ENCODE results near the gene MAN1C1.

MAN1C1 gene

DNA sequence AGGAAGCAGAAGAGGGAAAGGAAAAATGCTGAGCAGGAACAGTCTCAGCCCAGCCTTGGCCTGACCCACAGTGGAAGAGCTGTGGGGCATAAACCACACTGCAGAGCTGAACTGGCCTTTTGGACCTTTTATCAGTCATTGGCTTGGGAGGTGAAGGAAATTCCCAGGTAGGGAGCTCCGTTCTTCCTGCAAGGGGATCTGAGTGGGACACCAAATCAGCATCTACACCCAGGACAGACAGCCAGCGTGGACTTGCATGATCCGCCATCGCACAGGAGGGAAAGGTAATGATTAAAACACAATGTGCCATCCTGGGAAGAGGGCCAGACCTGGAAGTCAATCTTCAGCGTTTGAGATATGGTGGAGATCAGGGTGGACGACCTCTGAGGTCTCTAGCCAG lies 202.0 kb downstream of the MAN1C1 start:
- H3K79me2 ChIP-seq (ENCODE audit: control insufficient read depth, insufficient read depth, low read length): no peaks in the 10 kb centered on the region
- H3K9ac ChIP-seq (ENCODE audit: low read length): peak overlapping the region; percentile 31
- H3K56ac ChIP-seq (ENCODE audit: low read length): peak overlapping the region; percentile 54
- H3K4me1 ChIP-seq (ENCODE audit: control insufficient read depth, low read depth, low read length): peaks cover 5% of the 10 kb centered on the region
- peaks cover 2% of the 10 kb centered on the region for H3K36me3 ChIP-seq (ENCODE audit: control insufficient read depth, insufficient read depth, low read length)
- H2BK5ac ChIP-seq (ENCODE audit: low read length): no peak overlapping the region
- no peak overlapping the region for H2BK15ac ChIP-seq (replicated peaks; ENCODE audit: low read depth)
- H2AK5ac ChIP-seq (ENCODE audit: low read length): peak overlapping the region; percentile 25
- no peak overlapping the region for H2BK120ac ChIP-seq (ENCODE audit: low read depth, low read length)
- no peak overlapping the region for H3K27ac ChIP-seq (ENCODE audit: low read depth, low read length)
- peak overlapping the region; percentile 10 for H3K4ac ChIP-seq (ENCODE audit: low read depth, low read length)
- peaks cover 2% of the 10 kb centered on the region for H3K79me1 ChIP-seq (ENCODE audit: low read length)
- no peak overlapping the region for H3K4me3 ChIP-seq (ENCODE audit: low read length)
- no peak overlapping the region for H4K5ac ChIP-seq (ENCODE audit: low read length)
- no peak overlapping the region for H3K4me2 ChIP-seq (ENCODE audit: low read length)
- no peak for DNase-seq
- H4K8ac ChIP-seq (ENCODE audit: low read depth, low read length): no peak overlapping the region
- no peak overlapping the region for H3K18ac ChIP-seq (ENCODE audit: low read length)
- H3K27me3 ChIP-seq (ENCODE audit: insufficient read depth, low read length, poor library complexity): no peaks in the 10 kb centered on the region
- no peak overlapping the region for H3K23ac ChIP-seq (ENCODE audit: low read length)
- no CpG with 5 or more reads among the region's 6 CpGs for WGBS (ENCODE audit: extremely low coverage, insufficient coverage, low lambda C conversion rate)

- no peak within 1 kb of the TSS for H4K8ac ChIP-seq (ENCODE audit: low read depth, low read length)
- peak within 1 kb of the TSS; percentile 82 for H3K4me2 ChIP-seq (ENCODE audit: low read length)
- H3K56ac ChIP-seq (ENCODE audit: low read length): peak within 1 kb of the TSS; percentile 97
- peaks cover 2% of the 10 kb centered on the region for H3K79me1 ChIP-seq (ENCODE audit: low read length)
- no peak within 1 kb of the TSS for H2BK15ac ChIP-seq (replicated peaks; ENCODE audit: low read depth)
- no peak within 1 kb of the TSS for H2AK5ac ChIP-seq (ENCODE audit: low read length)
- H3K18ac ChIP-seq (ENCODE audit: low read length): peak within 1 kb of the TSS; percentile 63
- H2BK5ac ChIP-seq (ENCODE audit: low read length): peak within 1 kb of the TSS; percentile 56
- peaks cover 5% of the 10 kb centered on the region for H3K4me1 ChIP-seq (ENCODE audit: control insufficient read depth, low read depth, low read length)
- H3K79me2 ChIP-seq (ENCODE audit: control insufficient read depth, insufficient read depth, low read length): no peaks in the 10 kb centered on the region
- peak within 1 kb of the TSS; percentile 90 for H3K9ac ChIP-seq (ENCODE audit: low read length)
- peak within 1 kb of the TSS; percentile 83 for H3K23ac ChIP-seq (ENCODE audit: low read length)
- peak within 1 kb of the TSS; percentile 74 for H3K27ac ChIP-seq (ENCODE audit: low read depth, low read length)
- no peaks in the 10 kb centered on the region for H3K36me3 ChIP-seq (ENCODE audit: control insufficient read depth, insufficient read depth, low read length)
- peak within 1 kb of the TSS; percentile 10 for H3K4ac ChIP-seq (ENCODE audit: low read depth, low read length)
- no peak within 1 kb of the TSS for H2BK120ac ChIP-seq (ENCODE audit: low read depth, low read length)
- no peak within 1 kb of the TSS for H4K5ac ChIP-seq (ENCODE audit: low read length)
- WGBS (ENCODE audit: extremely low coverage, insufficient coverage, low lambda C conversion rate): no CpG with 5 or more reads among the region's 64 CpGs
- no peaks in the 10 kb centered on the region for H3K27me3 ChIP-seq (ENCODE audit: insufficient read depth, low read length, poor library complexity)
- peak; percentile 90 for DNase-seq
- H3K4me3 ChIP-seq (ENCODE audit: low read length): peak within 1 kb of the TSS; percentile 76
These were observed 203.1 kb downstream of the MAN1C1 start, which contains the start of gene MTFR1L for GRCh38 chr1:25819491-25820246. MTFR1L (plus strand) TSS chr1:25819954; CDS start chr1:25823105, 3,151 bp downstream.

DNA sequence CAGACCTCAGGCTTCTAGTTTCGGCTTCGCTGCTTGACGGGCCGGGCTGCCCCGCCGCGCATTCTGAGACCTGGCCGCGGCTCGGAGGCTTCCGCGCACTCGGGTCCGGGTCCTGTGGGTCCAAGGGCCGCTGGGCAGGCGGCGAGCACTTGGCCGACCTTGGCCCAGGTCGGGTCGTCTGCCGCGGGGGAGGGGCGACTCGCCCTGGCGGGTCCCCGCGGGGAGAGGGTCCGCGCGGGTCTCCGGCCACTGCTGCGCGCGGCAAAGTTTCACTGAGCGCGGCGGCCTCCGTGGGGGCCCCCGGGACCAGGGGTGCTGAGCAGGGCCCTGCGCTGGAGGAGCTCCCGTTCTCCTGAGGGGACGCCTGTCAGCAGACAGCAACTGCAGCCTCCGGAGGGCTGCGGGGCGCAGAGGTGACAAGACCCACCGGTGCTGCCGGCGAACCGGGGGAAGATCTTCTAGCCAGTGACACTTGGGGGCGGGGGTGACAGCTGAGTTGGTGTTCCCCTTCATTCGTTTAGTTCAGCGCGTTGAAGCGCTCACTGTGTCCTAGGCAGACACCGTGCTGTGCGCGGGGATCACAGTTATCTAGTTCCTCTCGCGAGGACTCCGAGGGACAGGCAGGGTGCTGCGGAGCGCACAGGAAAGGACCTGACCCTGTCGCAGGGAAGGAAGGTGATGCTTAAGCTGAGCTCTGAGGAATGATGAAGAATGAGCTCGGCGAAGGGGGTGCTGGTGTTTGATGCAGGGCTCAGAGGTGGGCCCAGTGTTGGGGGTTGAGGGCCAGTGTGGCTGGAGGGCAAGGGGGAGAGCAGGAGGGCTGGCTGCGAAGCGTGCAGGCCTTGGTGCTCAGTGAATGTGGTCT lies 203.9 kb downstream of the MAN1C1 start:
- Histone ChIP-seq H3K18ac (ENCODE audit: low read length) (peak overlapping the region; percentile 63), H3K79me1 (ENCODE audit: low read length) (peaks cover 2% of the 10 kb centered on the region), H3K9ac (ENCODE audit: low read length) (peak overlapping the region; percentile 90), H2BK5ac (ENCODE audit: low read length) (no peak overlapping the region), H3K4ac (ENCODE audit: low read depth, low read length) (no peak overlapping the region), H4K5ac (ENCODE audit: low read length) (no peak overlapping the region), H2AK5ac (ENCODE audit: low read length) (no peak overlapping the region), H3K4me1 (ENCODE audit: control insufficient read depth, low read depth, low read length) (peaks cover 5% of the 10 kb centered on the region), H3K4me3 (ENCODE audit: low read length) (peak overlapping the region; percentile 75), H2BK15ac (replicated peaks; ENCODE audit: low read depth) (no peak overlapping the region), H3K56ac (ENCODE audit: low read length) (peak overlapping the region; percentile 97), H4K8ac (ENCODE audit: low read depth, low read length) (no peak overlapping the region), H3K27ac (ENCODE audit: low read depth, low read length) (peak overlapping the region; percentile 74), H3K27me3 (ENCODE audit: insufficient read depth, low read length, poor library complexity) (no peaks in the 10 kb centered on the region), H3K36me3 (ENCODE audit: control insufficient read depth, insufficient read depth, low read length) (no peaks in the 10 kb centered on the region), H3K79me2 (ENCODE audit: control insufficient read depth, insufficient read depth, low read length) (no peaks in the 10 kb centered on the region), H3K23ac (ENCODE audit: low read length) (peak overlapping the region; percentile 83), H3K4me2 (ENCODE audit: low read length) (peak overlapping the region; percentile 82), H2BK120ac (ENCODE audit: low read depth, low read length) (no peak overlapping the region)
- no CpG with 5 or more reads among the region's 67 CpGs for WGBS (ENCODE audit: extremely low coverage, insufficient coverage, low lambda C conversion rate)
- DNase-seq: peak; percentile 84

GRCh38 chr1:25821112-25821476 lies 204.5 kb downstream of the MAN1C1 start:
- Histone ChIP-seq H3K4ac (ENCODE audit: low read depth, low read length) (no peak overlapping the region), H4K5ac (ENCODE audit: low read length) (no peak overlapping the region), H3K27me3 (ENCODE audit: insufficient read depth, low read length, poor library complexity) (no peaks in the 10 kb centered on the region), H4K8ac (ENCODE audit: low read depth, low read length) (no peak overlapping the region), H2AK5ac (ENCODE audit: low read length) (no peak overlapping the region), H3K36me3 (ENCODE audit: control insufficient read depth, insufficient read depth, low read length) (no peaks in the 10 kb centered on the region), H3K4me2 (ENCODE audit: low read length) (peak overlapping the region; percentile 82), H3K56ac (ENCODE audit: low read length) (peak overlapping the region; percentile 97), H3K27ac (ENCODE audit: low read depth, low read length) (no peak overlapping the region), H3K4me3 (ENCODE audit: low read length) (no peak overlapping the region), H3K9ac (ENCODE audit: low read length) (peak overlapping the region; percentile 90), H2BK15ac (replicated peaks; ENCODE audit: low read depth) (no peak overlapping the region), H3K18ac (ENCODE audit: low read length) (no peak overlapping the region), H3K79me1 (ENCODE audit: low read length) (peaks cover 2% of the 10 kb centered on the region), H2BK120ac (ENCODE audit: low read depth, low read length) (no peak overlapping the region), H3K23ac (ENCODE audit: low read length) (peak overlapping the region; percentile 83), H2BK5ac (ENCODE audit: low read length) (no peak overlapping the region), H3K79me2 (ENCODE audit: control insufficient read depth, insufficient read depth, low read length) (no peaks in the 10 kb centered on the region), H3K4me1 (ENCODE audit: control insufficient read depth, low read depth, low read length) (peaks cover 5% of the 10 kb centered on the region)
- DNase-seq: no peak
- no CpG with 5 or more reads among the region's 10 CpGs for WGBS (ENCODE audit: extremely low coverage, insufficient coverage, low lambda C conversion rate)

DNA sequence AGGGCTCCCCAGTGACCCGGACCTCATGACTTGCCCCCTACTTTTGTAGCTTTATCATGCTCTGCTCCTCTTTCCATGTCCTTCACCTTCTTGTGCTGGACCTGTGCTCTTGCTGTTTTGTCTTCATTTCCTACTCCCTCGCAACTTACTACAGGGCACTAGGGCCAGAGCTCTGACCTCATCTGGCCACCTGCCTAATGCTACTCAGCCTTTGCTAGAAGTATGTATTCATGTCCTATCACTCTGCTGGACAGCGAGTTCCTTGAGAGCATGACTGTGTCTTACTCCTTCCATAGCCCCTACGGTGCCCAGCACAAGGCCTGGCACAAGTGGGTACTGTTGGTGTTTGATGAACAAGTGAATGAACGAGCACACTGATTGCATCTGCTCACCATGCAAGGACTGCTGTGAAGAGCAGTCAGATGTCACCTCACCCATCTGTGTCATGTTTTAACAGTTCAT lies 205.1 kb downstream of the MAN1C1 start:
- no peak overlapping the region for H3K4me2 ChIP-seq (ENCODE audit: low read length)
- WGBS (ENCODE audit: extremely low coverage, insufficient coverage, low lambda C conversion rate): no CpG with 5 or more reads among the region's 5 CpGs
- H3K9ac ChIP-seq (ENCODE audit: low read length): no peak overlapping the region
- peaks cover 5% of the 10 kb centered on the region for H3K4me1 ChIP-seq (ENCODE audit: control insufficient read depth, low read depth, low read length)
- no peak overlapping the region for H2BK15ac ChIP-seq (replicated peaks; ENCODE audit: low read depth)
- H3K27me3 ChIP-seq (ENCODE audit: insufficient read depth, low read length, poor library complexity): no peaks in the 10 kb centered on the region
- H3K23ac ChIP-seq (ENCODE audit: low read length): no peak overlapping the region
- no peak overlapping the region for H2AK5ac ChIP-seq (ENCODE audit: low read length)
- no peak for DNase-seq
- H2BK5ac ChIP-seq (ENCODE audit: low read length): no peak overlapping the region
- no peaks in the 10 kb centered on the region for H3K36me3 ChIP-seq (ENCODE audit: control insufficient read depth, insufficient read depth, low read length)
- no peak overlapping the region for H2BK120ac ChIP-seq (ENCODE audit: low read depth, low read length)
- H3K4me3 ChIP-seq (ENCODE audit: low read length): no peak overlapping the region
- no peak overlapping the region for H3K4ac ChIP-seq (ENCODE audit: low read depth, low read length)
- H4K8ac ChIP-seq (ENCODE audit: low read depth, low read length): no peak overlapping the region
- H3K79me1 ChIP-seq (ENCODE audit: low read length): peaks cover 2% of the 10 kb centered on the region
- H3K27ac ChIP-seq (ENCODE audit: low read depth, low read length): no peak overlapping the region
- no peak overlapping the region for H4K5ac ChIP-seq (ENCODE audit: low read length)
- H3K18ac ChIP-seq (ENCODE audit: low read length): no peak overlapping the region
- H3K56ac ChIP-seq (ENCODE audit: low read length): no peak overlapping the region
- H3K79me2 ChIP-seq (ENCODE audit: control insufficient read depth, insufficient read depth, low read length): no peaks in the 10 kb centered on the region
